RWPE1 (cell line): ENCODE results near the gene NTN1.

Experiments
- CTCF ChIA-PET: fragments of 350-600 bp; sonication (Branson Sonifier 250); formaldehyde crosslinking; extraction: SDS; loops from one replicate; lab custom pipeline; 2021; lab: Yijun Ruan, JAX
- POLR2A ChIA-PET: fragments of 400-600 bp; formaldehyde crosslinking; extraction: SDS; loops from one replicate; lab custom pipeline; 2020; ENCODE audit warnings: antibody characterized with exemption; ENCODE audit not compliant: low non-redundant PET; lab: Yijun Ruan, JAX
- DNase-seq: peaks from one replicate; pipeline ENCODE4 v3.0.0; 2012; ENCODE audit warnings: low spot score
- H3K27ac ChIP-seq: fragments of 450-650 bp; 2 replicates; pipeline ENCODE4 v1.5.1; 2017
- TF ChIP-seq, protein P1 (sequence below): fragments of 450-650 bp; conservative IDR thresholded peaks from 2 replicates; pipeline ENCODE4 v1.5.1; 2017; ENCODE audit warnings: low read depth, mild to moderate bottlenecking

NTN1 gene

DNA sequence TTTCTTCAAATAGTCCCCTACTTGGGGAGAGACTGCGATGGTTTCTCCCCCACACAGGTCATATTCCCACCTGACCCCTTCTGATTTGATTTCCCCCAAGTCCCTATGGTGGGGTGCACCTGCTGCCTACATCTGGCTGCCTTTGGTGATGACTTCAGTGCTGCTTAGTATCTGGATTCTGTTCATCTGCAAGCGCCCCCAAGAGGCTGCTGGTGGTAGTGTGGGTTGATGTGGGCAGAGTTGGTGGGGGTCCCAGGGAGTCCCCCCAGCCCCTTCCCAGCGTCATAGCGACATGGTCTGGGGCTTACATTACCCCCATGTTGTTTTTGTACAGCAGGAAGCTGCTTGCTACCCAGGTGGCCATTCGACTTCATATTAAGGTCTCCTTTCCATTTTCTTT lies 99.2 kb downstream of the NTN1 start:
- no peak overlapping the region for H3K27ac ChIP-seq
- no peak for DNase-seq
- ChIA-PET POLR2A (no interaction called here), CTCF (no interaction called here)
- TF ChIP-seq, protein P1, sequence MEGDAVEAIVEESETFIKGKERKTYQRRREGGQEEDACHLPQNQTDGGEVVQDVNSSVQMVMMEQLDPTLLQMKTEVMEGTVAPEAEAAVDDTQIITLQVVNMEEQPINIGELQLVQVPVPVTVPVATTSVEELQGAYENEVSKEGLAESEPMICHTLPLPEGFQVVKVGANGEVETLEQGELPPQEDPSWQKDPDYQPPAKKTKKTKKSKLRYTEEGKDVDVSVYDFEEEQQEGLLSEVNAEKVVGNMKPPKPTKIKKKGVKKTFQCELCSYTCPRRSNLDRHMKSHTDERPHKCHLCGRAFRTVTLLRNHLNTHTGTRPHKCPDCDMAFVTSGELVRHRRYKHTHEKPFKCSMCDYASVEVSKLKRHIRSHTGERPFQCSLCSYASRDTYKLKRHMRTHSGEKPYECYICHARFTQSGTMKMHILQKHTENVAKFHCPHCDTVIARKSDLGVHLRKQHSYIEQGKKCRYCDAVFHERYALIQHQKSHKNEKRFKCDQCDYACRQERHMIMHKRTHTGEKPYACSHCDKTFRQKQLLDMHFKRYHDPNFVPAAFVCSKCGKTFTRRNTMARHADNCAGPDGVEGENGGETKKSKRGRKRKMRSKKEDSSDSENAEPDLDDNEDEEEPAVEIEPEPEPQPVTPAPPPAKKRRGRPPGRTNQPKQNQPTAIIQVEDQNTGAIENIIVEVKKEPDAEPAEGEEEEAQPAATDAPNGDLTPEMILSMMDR, result no peak

GRCh38 chr17:9121186-9121820 lies 100.0 kb downstream of the NTN1 start:
- ChIA-PET POLR2A (no interaction called here), CTCF (no interaction called here)
- DNase-seq, result no peak
- no peak overlapping the region for H3K27ac ChIP-seq
- TF ChIP-seq, protein P1, result no peak

DNA sequence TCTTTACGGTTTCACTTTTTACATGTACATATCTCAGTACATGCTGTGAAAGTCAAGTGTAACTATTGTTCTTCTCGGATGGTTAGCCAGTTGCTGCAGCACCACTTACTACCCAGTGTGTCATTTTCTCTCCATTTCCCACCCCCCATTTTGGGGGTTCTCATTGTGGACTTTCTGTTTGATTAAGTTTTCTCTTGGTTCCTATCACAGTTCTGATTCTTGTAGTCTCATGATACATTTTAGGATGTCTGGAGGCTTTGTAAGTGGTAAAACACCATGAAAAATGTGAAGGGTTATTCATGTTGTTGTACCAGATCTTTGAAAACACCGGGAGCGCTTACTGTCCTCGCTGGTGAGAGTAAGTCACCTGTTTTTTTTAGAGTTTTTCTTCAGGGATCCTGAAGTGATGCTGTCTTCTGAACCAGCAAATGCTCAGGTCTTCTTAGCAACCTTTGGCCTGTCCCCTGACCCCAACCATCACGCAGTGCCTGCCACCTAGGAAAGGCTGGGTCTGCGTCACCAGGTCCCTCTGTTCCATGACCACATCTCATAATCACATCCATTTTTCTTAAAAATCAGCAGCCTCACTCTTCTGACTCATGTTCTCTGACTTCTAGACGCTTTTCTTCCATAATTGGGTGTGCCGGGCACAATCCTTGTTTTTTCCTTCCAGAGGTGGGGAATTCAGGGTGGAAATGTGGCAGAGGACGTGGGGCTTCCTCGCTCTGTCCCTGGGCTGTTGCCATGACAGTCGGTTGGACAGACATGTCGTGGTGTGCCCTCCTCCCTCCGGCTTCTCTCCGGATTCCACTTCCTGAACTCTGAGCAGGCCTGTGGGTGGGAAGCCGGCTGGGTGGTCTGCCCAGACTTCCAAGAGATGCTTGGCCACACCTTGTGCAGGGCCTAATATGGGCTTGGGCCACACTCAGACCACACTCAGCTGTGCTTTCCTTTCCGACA lies 102.6 kb downstream of the NTN1 start:
- H3K27ac ChIP-seq, result no peak overlapping the region
- DNase-seq, result no peak
- ChIA-PET POLR2A (no interaction called here), CTCF (interaction anchor here (0.6 kb wide), 1 partner anchor 296 kb away, joined by 3 read pairs; no protein-coding TSS in a partner anchor)
- TF ChIP-seq, protein P1, result no peak

GRCh38 chr17:9124554-9124935 lies 103.2 kb downstream of the NTN1 start:
- no peak overlapping the region for H3K27ac ChIP-seq
- DNase-seq, result no peak
- TF ChIP-seq, protein P1, result no peak
- POLR2A ChIA-PET, result no interaction called here
- CTCF ChIA-PET, result interaction anchor here (0.6 kb wide), 1 partner anchor 296 kb away, joined by 3 read pairs; no protein-coding TSS in a partner anchor

DNA sequence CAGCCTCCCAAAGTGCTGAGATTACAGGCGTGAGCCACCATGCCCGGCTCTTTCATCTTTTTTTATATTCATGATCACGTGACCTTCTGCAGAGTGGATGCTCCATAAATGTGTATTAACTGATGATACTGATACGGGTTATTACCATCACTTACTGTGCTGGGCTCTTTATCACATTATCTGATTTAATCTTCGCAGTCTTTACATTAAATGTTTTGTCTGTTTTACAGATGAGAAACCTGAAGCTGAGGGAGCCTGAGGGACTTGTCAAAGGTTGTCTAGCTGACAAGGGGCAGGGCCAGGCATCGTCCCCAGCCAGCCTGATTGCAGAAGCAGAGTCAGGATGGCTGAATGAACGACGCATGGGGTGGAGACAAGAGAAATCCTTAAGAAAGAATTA lies 104.4 kb downstream of the NTN1 start:
- CTCF ChIA-PET, result no interaction called here
- DNase-seq, result no peak
- POLR2A ChIA-PET, result no interaction called here
- no peak overlapping the region for H3K27ac ChIP-seq
- TF ChIP-seq, protein P1, result no peak

- DNase-seq, result no peak
- ChIA-PET CTCF (interaction anchor here (0.8 kb wide), 1 partner anchor 35 kb away, joined by 3 read pairs; no protein-coding TSS in a partner anchor), POLR2A (no interaction called here)
- no peak overlapping the region for H3K27ac ChIP-seq
- TF ChIP-seq, protein P1, result no peak
These were observed 106.0 kb downstream of the NTN1 start for GRCh38 chr17:9127340-9127739.
